ENCODE data around the gene CARM1. TPM values are rescaled to one million over a fixed set of nuclear protein-coding genes. Genes with fewer than 3 reads are reported as not detected.

Gene CARM1
- total and polyA plus RNA-seq, 2 donors from 2014 or later = 21.9 to 41.2 TPM

GRCh38 chr19:10966809-10967208 lies 95.5 kb downstream of the CARM1 start:
- Histone ChIP-seq H3K4me3 (ENCODE audit: low read length in 3 of 3) (no peak overlapping the region), H3K27me3 (ENCODE audit: control insufficient read depth, insufficient read depth, low read length) (no peaks in the 10 kb centered on the region), H3K9ac (ENCODE audit: low read length in 3 of 3) (no peak overlapping the region), H3K4me1 (ENCODE audit: control insufficient read depth in 2 of 3, insufficient read depth in 2 of 3, low read depth in 1 of 3, low read length in 3 of 3) (peaks cover 2 to 22% (median 10%) of the 10 kb centered on the region in 3 donors), H3K27ac (ENCODE audit: low read depth in 2 of 2, low read length in 2 of 2) (no peak overlapping the region), H3K36me3 (ENCODE audit: control insufficient read depth in 2 of 3, insufficient read depth in 3 of 3, low read length in 3 of 3) (peaks cover 0 to 3% (median 0%) of the 10 kb centered on the region in 3 donors), H3K9me3 (ENCODE audit: control insufficient read depth in 2 of 3, insufficient read depth in 1 of 3, low read length in 3 of 3) (no peaks in the 10 kb centered on the region)
- FAIRE-seq (no peak), DNase-seq (peak in 1 of 5 donors; percentile 19)
- intact Hi-C loops (cut with DNase I) = no loop called here
- TF ChIP-seq CTCF (IDR thresholded peaks at IDR 0.05; ENCODE audit: borderline replicate concordance, extremely low read depth, insufficient read depth) = no peak

GRCh38 chr19:10968527-10969135 lies 97.3 kb downstream of the CARM1 start:
- Histone ChIP-seq H3K27ac (ENCODE audit: low read depth in 2 of 2, low read length in 2 of 2) (peak overlapping the region; percentile 63 to 72), H3K27me3 (ENCODE audit: control insufficient read depth, insufficient read depth, low read length) (no peaks in the 10 kb centered on the region), H3K4me1 (ENCODE audit: control insufficient read depth in 2 of 3, insufficient read depth in 2 of 3, low read depth in 1 of 3, low read length in 3 of 3) (peaks cover 2 to 12% (median 7%) of the 10 kb centered on the region in 3 donors), H3K4me3 (ENCODE audit: low read length in 3 of 3) (no peak overlapping the region), H3K9me3 (ENCODE audit: control insufficient read depth in 2 of 3, insufficient read depth in 1 of 3, low read length in 3 of 3) (no peaks in the 10 kb centered on the region), H3K36me3 (ENCODE audit: control insufficient read depth in 2 of 3, insufficient read depth in 3 of 3, low read length in 3 of 3) (peaks cover 0 to 3% (median 0%) of the 10 kb centered on the region in 3 donors), H3K9ac (ENCODE audit: low read length in 3 of 3) (no peak overlapping the region)
- DNase-seq (peak in 3 of 5 donors; percentile 48 to 57 (median 54)), FAIRE-seq (no peak)
- TF ChIP-seq CTCF (IDR thresholded peaks at IDR 0.05; ENCODE audit: borderline replicate concordance, extremely low read depth, insufficient read depth) = no peak
- intact Hi-C loops (cut with DNase I) = no loop called here

- TF ChIP-seq CTCF (IDR thresholded peaks at IDR 0.05; ENCODE audit: borderline replicate concordance, extremely low read depth, insufficient read depth) = no peak
- no peak overlapping the region for H3K27ac ChIP-seq (ENCODE audit: low read depth in 2 of 2, low read length in 2 of 2)
- peak in 1 of 5 donors; percentile 12 for DNase-seq
- intact Hi-C loops (cut with DNase I) = no loop called here
- H3K4me1 ChIP-seq (ENCODE audit: control insufficient read depth in 2 of 3, insufficient read depth in 2 of 3, low read depth in 1 of 3, low read length in 3 of 3) = peaks cover 2 to 25% (median 18%) of the 10 kb centered on the region in 3 donors
- no peak for FAIRE-seq
- H3K36me3 ChIP-seq (ENCODE audit: control insufficient read depth in 2 of 3, insufficient read depth in 3 of 3, low read length in 3 of 3) = no peaks in the 10 kb centered on the region
- no peak overlapping the region for H3K9ac ChIP-seq (ENCODE audit: low read length in 3 of 3)
- H3K27me3 ChIP-seq (ENCODE audit: control insufficient read depth, insufficient read depth, low read length) = no peaks in the 10 kb centered on the region
- no peak overlapping the region for H3K4me3 ChIP-seq (ENCODE audit: low read length in 3 of 3)
- no peaks in the 10 kb centered on the region for H3K9me3 ChIP-seq (ENCODE audit: control insufficient read depth in 2 of 3, insufficient read depth in 1 of 3, low read length in 3 of 3)
Measured at GRCh38 chr19:10971107-10971726, 99.9 kb downstream of the CARM1 start.

Small RNA genes lying within 50 kb of the gene (microRNA-seq; reads per million reads assigned to microRNA genes)
- not detected for gene MIR6793

Other genes starting within 250 kb of the CARM1 start
- gene SLC44A2, start 246.0 kb upstream of the CARM1 start, total RNA-seq = 345 TPM
- gene SLC44A2, start 246.0 kb upstream of the CARM1 start, polyA plus RNA-seq (ENCODE audit: insufficient read depth, low read depth, low replicate concordance) = 150 TPM
- gene ILF3, start 217.2 kb upstream of the CARM1 start, total RNA-seq = 206 TPM
- gene ILF3, start 217.2 kb upstream of the CARM1 start, polyA plus RNA-seq (ENCODE audit: insufficient read depth, low read depth, low replicate concordance) = 58.3 TPM
- 55.2 TPM for gene QTRT1, start 170.1 kb upstream of the CARM1 start, total RNA-seq
- gene QTRT1, start 170.1 kb upstream of the CARM1 start, polyA plus RNA-seq (ENCODE audit: insufficient read depth, low read depth, low replicate concordance) = 77.2 TPM
- 226 TPM for gene DNM2, start 153.5 kb upstream of the CARM1 start, total RNA-seq
- gene DNM2, start 153.5 kb upstream of the CARM1 start, polyA plus RNA-seq (ENCODE audit: insufficient read depth, low read depth, low replicate concordance) = 79.0 TPM
- 36.0 TPM for gene TMED1, start 35.3 kb upstream of the CARM1 start, total RNA-seq
- 60.6 TPM for gene TMED1, start 35.3 kb upstream of the CARM1 start, polyA plus RNA-seq (ENCODE audit: insufficient read depth, low read depth, low replicate concordance)
- 3.3 TPM for gene C19orf38, start 23.1 kb upstream of the CARM1 start, total RNA-seq
- gene C19orf38, start 23.1 kb upstream of the CARM1 start, polyA plus RNA-seq (ENCODE audit: insufficient read depth, low read depth, low replicate concordance) = 2.4 TPM
- gene YIPF2, start 57.1 kb downstream of the CARM1 start, total RNA-seq = 64.7 TPM
- gene YIPF2, start 57.1 kb downstream of the CARM1 start, polyA plus RNA-seq (ENCODE audit: insufficient read depth, low read depth, low replicate concordance) = 70.3 TPM
- gene TIMM29, start 57.3 kb downstream of the CARM1 start, total RNA-seq = 21.7 TPM
- 16.8 TPM for gene TIMM29, start 57.3 kb downstream of the CARM1 start, polyA plus RNA-seq (ENCODE audit: insufficient read depth, low read depth, low replicate concordance)
- 124 TPM for gene SMARCA4, start 89.5 kb downstream of the CARM1 start, total RNA-seq
- gene SMARCA4, start 89.5 kb downstream of the CARM1 start, polyA plus RNA-seq (ENCODE audit: insufficient read depth, low read depth, low replicate concordance) = 59.8 TPM
- gene LDLR, start 217.9 kb downstream of the CARM1 start, total RNA-seq = 42.4 TPM
- gene LDLR, start 217.9 kb downstream of the CARM1 start, polyA plus RNA-seq (ENCODE audit: insufficient read depth, low read depth, low replicate concordance) = 17.6 TPM